WTC11 (cell line): ENCODE data around the gene ELOA. TPM values are rescaled to one million over a fixed set of nuclear protein-coding genes. Genes with fewer than 3 reads are reported as not detected.

Experiments
- ATF1 ChIP-seq: sonication (generic); formaldehyde crosslinking; IDR thresholded peaks from 2 replicates; pipeline ENCODE4 v1.8.1; 2023; ENCODE audit warnings: mild to moderate bottlenecking, moderate library complexity, missing genetic modification reagents
- ATF3 ChIP-seq: sonication (generic); formaldehyde crosslinking; conservative IDR thresholded peaks from 2 replicates; pipeline ENCODE4 v1.8.1; 2022; ENCODE audit warnings: mild to moderate bottlenecking, missing genetic modification reagents
- CREB1 ChIP-seq: sonication (generic); formaldehyde crosslinking; IDR thresholded peaks from 2 replicates; pipeline ENCODE4 v1.8.0; 2023; ENCODE audit warnings: mild to moderate bottlenecking, missing genetic modification reagents
- CREM ChIP-seq: sonication (generic); formaldehyde crosslinking; IDR thresholded peaks from 2 replicates; pipeline ENCODE4 v1.8.1; 2022; ENCODE audit warnings: mild to moderate bottlenecking, missing genetic modification reagents, moderate library complexity
- CTCF ChIP-seq: fragments of 200-600 bp; IDR thresholded peaks from 2 replicates; pipeline ENCODE4 v1.8.0; 2022; ENCODE audit warnings: antibody characterized with exemption
- FOXJ3 ChIP-seq: sonication (generic); formaldehyde crosslinking; IDR thresholded peaks from 2 replicates; pipeline ENCODE4 v1.9.0; 2021; ENCODE audit warnings: missing genetic modification reagents, mild to moderate bottlenecking, borderline replicate concordance
- FOXK1 ChIP-seq: sonication (generic); formaldehyde crosslinking; IDR thresholded peaks from 2 replicates; pipeline ENCODE4 v1.8.0; 2022; ENCODE audit warnings: mild to moderate bottlenecking, moderate library complexity, missing genetic modification reagents
- GABPB1 ChIP-seq: sonication (generic); formaldehyde crosslinking; IDR thresholded peaks from 2 replicates; pipeline ENCODE4 v1.8.1; 2023; ENCODE audit warnings: mild to moderate bottlenecking, missing genetic modification reagents
- JUN ChIP-seq: sonication (generic); formaldehyde crosslinking; IDR thresholded peaks from 2 replicates; pipeline ENCODE4 v1.8.0; 2023; ENCODE audit warnings: mild to moderate bottlenecking, missing genetic modification reagents
- MYBL2 ChIP-seq: sonication (generic); formaldehyde crosslinking; IDR thresholded peaks from 2 replicates; pipeline ENCODE4 v1.8.1; 2023; ENCODE audit warnings: mild to moderate bottlenecking, moderate library complexity, missing genetic modification reagents
- NR3C1 ChIP-seq: sonication (generic); formaldehyde crosslinking; conservative IDR thresholded peaks from 2 replicates; pipeline ENCODE4 v1.8.1; 2023; ENCODE audit warnings: low read depth, mild to moderate bottlenecking, missing genetic modification reagents
- OVOL2 ChIP-seq: fragments of 250-450 bp; sonication (Bioruptor Pico); IDR thresholded peaks from 2 replicates; pipeline ENCODE4 v1.9.0; 2021; ENCODE audit warnings: mild to moderate bottlenecking, borderline replicate concordance
- PRRX2 ChIP-seq: fragments of 250-450 bp; sonication (Bioruptor Pico); IDR thresholded peaks from 2 replicates; pipeline ENCODE4 v1.8.0; 2021; ENCODE audit warnings: mild to moderate bottlenecking
- ZNF121 ChIP-seq: sonication (generic); formaldehyde crosslinking; IDR thresholded peaks from 2 replicates; pipeline ENCODE4 v1.8.0; 2023; ENCODE audit warnings: missing genetic modification reagents
- ZNF232 ChIP-seq: sonication (generic); formaldehyde crosslinking; IDR thresholded peaks from 2 replicates; pipeline ENCODE4 v1.8.0; 2022; ENCODE audit warnings: mild to moderate bottlenecking, missing genetic modification reagents
- ZNF423 ChIP-seq: fragments of 250-450 bp; sonication (Bioruptor Pico); IDR thresholded peaks from 2 replicates; pipeline ENCODE4 v2.1.2; 2022; ENCODE audit warnings: mild to moderate bottlenecking, moderate library complexity
- ZNF532 ChIP-seq: fragments of 250-450 bp; sonication (Bioruptor Pico); IDR thresholded peaks from 2 replicates; pipeline ENCODE4 v1.9.0; 2021; ENCODE audit warnings: mild to moderate bottlenecking, borderline replicate concordance
- ZNF671 ChIP-seq: fragments of 250-450 bp; sonication (Bioruptor Pico); IDR thresholded peaks from 2 replicates; pipeline ENCODE4 v1.8.0; 2021; ENCODE audit warnings: mild to moderate bottlenecking
- total RNA-seq: library from RNA; stranded (reverse); gene quantifications from 3 replicates; pipeline ENCODE4 v1.2.3, GENCODE V29; 2021
- TF ChIP-seq, protein P1 (sequence below): sonication (generic); formaldehyde crosslinking; IDR thresholded peaks from 2 replicates; pipeline ENCODE4 v1.8.0; 2023; ENCODE audit warnings: mild to moderate bottlenecking, missing genetic modification reagents
- TF ChIP-seq, protein P2 (sequence below): sonication (generic); formaldehyde crosslinking; IDR thresholded peaks from 2 replicates; pipeline ENCODE4 v1.8.1; 2022; ENCODE audit warnings: low read depth, mild to moderate bottlenecking, moderate library complexity, missing genetic modification reagents, borderline replicate concordance
- TF ChIP-seq, protein P3 (sequence below): sonication (generic); formaldehyde crosslinking; IDR thresholded peaks from 2 replicates; pipeline ENCODE4 v1.8.1; 2023; ENCODE audit warnings: mild to moderate bottlenecking, missing genetic modification reagents
- TF ChIP-seq, protein P4 (sequence below): sonication (generic); formaldehyde crosslinking; IDR thresholded peaks from 2 replicates; pipeline ENCODE4 v1.8.1; 2022; ENCODE audit warnings: mild to moderate bottlenecking, moderate library complexity, missing genetic modification reagents
- TF ChIP-seq, protein P5 (sequence below): fragments of 250-450 bp; sonication (Bioruptor Pico); conservative IDR thresholded peaks from 2 replicates; pipeline ENCODE4 v1.9.0; 2021; ENCODE audit warnings: mild to moderate bottlenecking

Gene ELOA
- total RNA-seq, 1 experiment from 2014 or later: 45.1 TPM

GRCh38 chr1:23800400-23801337 is 57.4 kb downstream of the ELOA start, which contains the start of gene GALE (continued):
- TF ChIP-seq, protein P1, sequence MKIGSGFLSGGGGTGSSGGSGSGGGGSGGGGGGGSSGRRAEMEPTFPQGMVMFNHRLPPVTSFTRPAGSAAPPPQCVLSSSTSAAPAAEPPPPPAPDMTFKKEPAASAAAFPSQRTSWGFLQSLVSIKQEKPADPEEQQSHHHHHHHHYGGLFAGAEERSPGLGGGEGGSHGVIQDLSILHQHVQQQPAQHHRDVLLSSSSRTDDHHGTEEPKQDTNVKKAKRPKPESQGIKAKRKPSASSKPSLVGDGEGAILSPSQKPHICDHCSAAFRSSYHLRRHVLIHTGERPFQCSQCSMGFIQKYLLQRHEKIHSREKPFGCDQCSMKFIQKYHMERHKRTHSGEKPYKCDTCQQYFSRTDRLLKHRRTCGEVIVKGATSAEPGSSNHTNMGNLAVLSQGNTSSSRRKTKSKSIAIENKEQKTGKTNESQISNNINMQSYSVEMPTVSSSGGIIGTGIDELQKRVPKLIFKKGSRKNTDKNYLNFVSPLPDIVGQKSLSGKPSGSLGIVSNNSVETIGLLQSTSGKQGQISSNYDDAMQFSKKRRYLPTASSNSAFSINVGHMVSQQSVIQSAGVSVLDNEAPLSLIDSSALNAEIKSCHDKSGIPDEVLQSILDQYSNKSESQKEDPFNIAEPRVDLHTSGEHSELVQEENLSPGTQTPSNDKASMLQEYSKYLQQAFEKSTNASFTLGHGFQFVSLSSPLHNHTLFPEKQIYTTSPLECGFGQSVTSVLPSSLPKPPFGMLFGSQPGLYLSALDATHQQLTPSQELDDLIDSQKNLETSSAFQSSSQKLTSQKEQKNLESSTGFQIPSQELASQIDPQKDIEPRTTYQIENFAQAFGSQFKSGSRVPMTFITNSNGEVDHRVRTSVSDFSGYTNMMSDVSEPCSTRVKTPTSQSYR (CRISPR knock-in tag): no peak
- TF ChIP-seq FOXK1 (CRISPR knock-in tag): peak; percentile 65; the same call in 1 of the 2 replicates
- TF ChIP-seq, protein P2, sequence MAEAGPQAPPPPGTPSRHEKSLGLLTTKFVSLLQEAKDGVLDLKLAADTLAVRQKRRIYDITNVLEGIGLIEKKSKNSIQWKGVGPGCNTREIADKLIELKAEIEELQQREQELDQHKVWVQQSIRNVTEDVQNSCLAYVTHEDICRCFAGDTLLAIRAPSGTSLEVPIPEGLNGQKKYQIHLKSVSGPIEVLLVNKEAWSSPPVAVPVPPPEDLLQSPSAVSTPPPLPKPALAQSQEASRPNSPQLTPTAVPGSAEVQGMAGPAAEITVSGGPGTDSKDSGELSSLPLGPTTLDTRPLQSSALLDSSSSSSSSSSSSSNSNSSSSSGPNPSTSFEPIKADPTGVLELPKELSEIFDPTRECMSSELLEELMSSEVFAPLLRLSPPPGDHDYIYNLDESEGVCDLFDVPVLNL: no peak
- TF ChIP-seq, protein P3, sequence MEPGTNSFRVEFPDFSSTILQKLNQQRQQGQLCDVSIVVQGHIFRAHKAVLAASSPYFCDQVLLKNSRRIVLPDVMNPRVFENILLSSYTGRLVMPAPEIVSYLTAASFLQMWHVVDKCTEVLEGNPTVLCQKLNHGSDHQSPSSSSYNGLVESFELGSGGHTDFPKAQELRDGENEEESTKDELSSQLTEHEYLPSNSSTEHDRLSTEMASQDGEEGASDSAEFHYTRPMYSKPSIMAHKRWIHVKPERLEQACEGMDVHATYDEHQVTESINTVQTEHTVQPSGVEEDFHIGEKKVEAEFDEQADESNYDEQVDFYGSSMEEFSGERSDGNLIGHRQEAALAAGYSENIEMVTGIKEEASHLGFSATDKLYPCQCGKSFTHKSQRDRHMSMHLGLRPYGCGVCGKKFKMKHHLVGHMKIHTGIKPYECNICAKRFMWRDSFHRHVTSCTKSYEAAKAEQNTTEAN: no peak
- no peak for TF ChIP-seq ZNF232 (CRISPR knock-in tag)
- peak; percentile 68 for TF ChIP-seq GABPB1
- TF ChIP-seq ZNF532 (CRISPR knock-in tag): no peak
- TF ChIP-seq FOXJ3 (CRISPR knock-in tag): no peak
- TF ChIP-seq JUN: peak; percentile 61; the same call in 1 of the 2 replicates
- no peak for TF ChIP-seq ATF3 (CRISPR knock-in tag)
- TF ChIP-seq ATF1 (CRISPR knock-in tag): no peak; the same call in 1 of the 2 replicates
- TF ChIP-seq PRRX2 (CRISPR knock-in tag): no peak
- TF ChIP-seq, protein P4, sequence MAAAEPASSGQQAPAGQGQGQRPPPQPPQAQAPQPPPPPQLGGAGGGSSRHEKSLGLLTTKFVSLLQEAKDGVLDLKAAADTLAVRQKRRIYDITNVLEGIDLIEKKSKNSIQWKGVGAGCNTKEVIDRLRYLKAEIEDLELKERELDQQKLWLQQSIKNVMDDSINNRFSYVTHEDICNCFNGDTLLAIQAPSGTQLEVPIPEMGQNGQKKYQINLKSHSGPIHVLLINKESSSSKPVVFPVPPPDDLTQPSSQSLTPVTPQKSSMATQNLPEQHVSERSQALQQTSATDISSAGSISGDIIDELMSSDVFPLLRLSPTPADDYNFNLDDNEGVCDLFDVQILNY (CRISPR knock-in tag): no peak; the same call in 1 of the 2 replicates
- TF ChIP-seq CREB1: no peak
- TF ChIP-seq ZNF121: no peak
- TF ChIP-seq CTCF: no peak
- 0 out of 2 replicates have a peak, but pooled peaks have one; percentile 67 for TF ChIP-seq CREM
- no peak for TF ChIP-seq ZNF423
- TF ChIP-seq, protein P5, sequence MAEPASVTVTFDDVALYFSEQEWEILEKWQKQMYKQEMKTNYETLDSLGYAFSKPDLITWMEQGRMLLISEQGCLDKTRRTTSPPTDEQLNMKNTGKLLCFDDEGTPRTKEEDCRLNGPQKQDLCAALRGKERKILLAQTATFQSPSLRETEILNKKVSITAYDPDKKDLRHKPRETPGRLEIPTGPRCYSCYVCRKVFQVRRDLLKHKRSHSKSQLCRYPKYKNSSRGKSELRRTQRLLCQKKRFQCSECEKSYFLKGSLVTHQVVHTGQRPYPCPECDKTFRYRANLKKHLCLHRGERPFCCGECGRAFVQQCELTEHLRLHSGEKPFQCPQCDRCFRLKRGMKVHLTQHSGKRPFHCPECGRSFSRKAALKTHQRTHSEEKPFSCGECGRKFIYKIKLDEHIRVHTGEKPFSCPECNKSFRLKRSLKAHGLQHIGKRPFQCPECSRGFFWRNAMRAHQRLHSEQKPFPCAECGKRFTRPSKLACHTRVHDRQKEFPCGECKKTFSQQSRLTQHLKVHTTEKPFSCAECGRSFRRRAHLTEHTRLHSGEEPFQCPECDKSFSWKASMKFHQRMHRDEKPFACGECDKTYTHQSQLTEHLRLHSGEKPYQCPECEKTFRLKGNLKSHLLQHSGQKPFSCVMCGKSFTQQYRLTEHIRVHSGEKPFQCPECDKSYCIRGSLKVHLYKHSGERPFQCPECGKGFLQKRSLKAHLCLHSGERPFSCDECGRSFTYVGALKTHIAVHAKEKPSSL (CRISPR knock-in tag): no peak
- peak; percentile 66; the same call in 1 of the 2 replicates for TF ChIP-seq MYBL2 (CRISPR knock-in tag)
- no peak for TF ChIP-seq OVOL2 (CRISPR knock-in tag)
- no peak for TF ChIP-seq ZNF671 (CRISPR knock-in tag)
- TF ChIP-seq NR3C1 (CRISPR knock-in tag): no peak
